ENCODE measurements around the gene CHRNB4.

CHRNB4 gene

DNA sequence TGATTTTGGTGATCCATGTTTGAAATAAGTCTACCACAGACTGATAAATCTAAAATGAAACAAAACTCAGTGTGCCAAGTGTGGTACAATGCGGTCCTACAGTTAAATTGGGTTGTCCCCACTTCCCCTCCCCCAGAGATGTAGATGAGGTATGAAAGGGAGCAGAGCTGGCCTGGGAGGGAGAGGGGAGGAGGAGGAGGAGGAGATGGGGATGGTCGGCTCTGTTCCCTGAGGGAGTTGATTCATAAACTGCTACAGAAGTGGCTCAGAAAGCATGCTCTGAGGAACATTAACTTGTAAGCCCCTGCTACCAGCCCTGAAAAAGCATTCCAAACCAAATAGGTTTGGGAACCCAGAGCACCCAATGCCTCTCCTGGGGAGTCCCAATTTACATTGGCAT is 28.0 kb upstream of the CHRNB4 start:
- no peak for DNase-seq (ENCODE audit: low read depth)
- no peak overlapping the region for H3K4me3 ChIP-seq (ENCODE audit: low read depth, low read length)
- TF ChIP-seq, protein P1, sequence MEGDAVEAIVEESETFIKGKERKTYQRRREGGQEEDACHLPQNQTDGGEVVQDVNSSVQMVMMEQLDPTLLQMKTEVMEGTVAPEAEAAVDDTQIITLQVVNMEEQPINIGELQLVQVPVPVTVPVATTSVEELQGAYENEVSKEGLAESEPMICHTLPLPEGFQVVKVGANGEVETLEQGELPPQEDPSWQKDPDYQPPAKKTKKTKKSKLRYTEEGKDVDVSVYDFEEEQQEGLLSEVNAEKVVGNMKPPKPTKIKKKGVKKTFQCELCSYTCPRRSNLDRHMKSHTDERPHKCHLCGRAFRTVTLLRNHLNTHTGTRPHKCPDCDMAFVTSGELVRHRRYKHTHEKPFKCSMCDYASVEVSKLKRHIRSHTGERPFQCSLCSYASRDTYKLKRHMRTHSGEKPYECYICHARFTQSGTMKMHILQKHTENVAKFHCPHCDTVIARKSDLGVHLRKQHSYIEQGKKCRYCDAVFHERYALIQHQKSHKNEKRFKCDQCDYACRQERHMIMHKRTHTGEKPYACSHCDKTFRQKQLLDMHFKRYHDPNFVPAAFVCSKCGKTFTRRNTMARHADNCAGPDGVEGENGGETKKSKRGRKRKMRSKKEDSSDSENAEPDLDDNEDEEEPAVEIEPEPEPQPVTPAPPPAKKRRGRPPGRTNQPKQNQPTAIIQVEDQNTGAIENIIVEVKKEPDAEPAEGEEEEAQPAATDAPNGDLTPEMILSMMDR (IDR thresholded peaks at IDR 0.05; ENCODE audit: control insufficient read depth, extremely low read depth, insufficient read depth): no peak

DNA sequence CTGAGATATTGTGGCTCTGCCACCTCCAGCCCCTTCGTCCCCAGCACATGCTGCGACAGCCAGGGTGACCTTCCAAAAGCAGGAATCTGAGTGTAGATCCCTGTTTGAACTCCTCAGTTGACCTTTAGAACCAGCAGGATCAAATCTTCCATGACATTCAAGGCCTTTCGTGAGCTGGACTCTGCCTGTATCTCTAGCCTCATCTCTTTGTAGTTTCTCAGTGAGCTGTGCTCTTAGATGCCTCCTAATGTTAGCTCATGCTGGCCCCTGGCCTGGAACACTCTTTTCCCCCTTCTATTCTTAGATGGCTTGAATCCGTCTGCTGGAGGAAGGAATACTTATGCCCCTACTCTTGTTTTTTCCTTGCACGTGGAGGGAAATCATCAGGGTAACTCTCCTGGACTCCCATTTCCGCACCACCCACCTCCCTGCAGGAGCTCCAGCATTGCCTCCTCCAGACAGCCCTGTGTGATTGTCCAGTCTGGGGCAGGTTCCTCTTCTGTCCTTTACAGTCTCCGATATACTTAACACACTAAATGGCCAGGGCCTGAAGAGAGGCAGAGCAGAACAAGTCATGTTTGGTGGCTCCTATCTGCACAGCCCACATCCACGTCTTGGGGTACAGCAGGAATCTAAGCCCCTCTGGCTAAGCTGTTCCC is 26.7 kb upstream of the CHRNB4 start:
- H3K4me3 ChIP-seq (ENCODE audit: low read depth, low read length): no peak overlapping the region
- no peak for DNase-seq (ENCODE audit: low read depth)
- TF ChIP-seq, protein P1 (IDR thresholded peaks at IDR 0.05; ENCODE audit: control insufficient read depth, extremely low read depth, insufficient read depth): no peak

DNA sequence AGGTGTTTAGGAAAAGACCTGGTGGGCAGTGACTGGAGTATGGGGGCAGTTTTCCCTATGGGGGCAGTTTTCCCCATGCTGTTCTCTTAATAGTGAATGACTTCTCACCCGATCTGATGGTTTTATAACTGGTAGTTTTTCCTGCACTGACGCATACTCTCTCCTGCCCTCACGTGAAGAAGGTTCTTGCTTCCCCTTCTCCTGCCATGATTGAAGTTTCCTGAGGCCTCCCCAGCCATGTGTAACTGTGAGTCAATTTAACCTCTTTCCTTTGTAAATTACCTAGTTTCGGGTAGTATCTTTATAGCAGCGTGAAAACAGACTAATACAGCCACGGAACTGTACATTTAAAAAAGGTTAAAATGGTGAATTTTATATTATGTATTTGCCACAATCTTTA is 25.0 kb upstream of the CHRNB4 start:
- DNase-seq (ENCODE audit: low read depth): no peak
- no peak overlapping the region for H3K4me3 ChIP-seq (ENCODE audit: low read depth, low read length)
- TF ChIP-seq, protein P1 (IDR thresholded peaks at IDR 0.05; ENCODE audit: control insufficient read depth, extremely low read depth, insufficient read depth): no peak

DNA sequence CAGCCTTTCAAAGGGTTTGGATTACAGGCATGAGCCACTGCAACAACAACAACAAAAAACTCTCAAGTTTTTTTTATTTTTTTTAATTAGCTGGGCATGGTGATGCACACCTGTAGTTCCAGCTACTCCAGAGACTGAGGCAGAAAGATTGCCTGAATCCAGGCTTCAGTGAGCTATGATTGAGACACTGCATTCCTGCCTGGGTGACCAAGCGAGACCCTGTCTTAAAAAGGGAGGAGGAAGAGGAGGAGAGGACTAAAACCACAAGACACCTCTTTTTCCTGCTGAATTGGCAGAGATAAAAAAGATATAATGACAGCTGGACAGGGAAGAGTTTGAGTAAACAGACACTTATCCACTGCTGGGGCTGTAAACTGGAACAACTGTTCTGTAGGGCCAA is 22.7 kb upstream of the CHRNB4 start:
- DNase-seq (ENCODE audit: low read depth): no peak
- H3K4me3 ChIP-seq (ENCODE audit: low read depth, low read length): no peak overlapping the region
- TF ChIP-seq, protein P1 (IDR thresholded peaks at IDR 0.05; ENCODE audit: control insufficient read depth, extremely low read depth, insufficient read depth): no peak

DNA sequence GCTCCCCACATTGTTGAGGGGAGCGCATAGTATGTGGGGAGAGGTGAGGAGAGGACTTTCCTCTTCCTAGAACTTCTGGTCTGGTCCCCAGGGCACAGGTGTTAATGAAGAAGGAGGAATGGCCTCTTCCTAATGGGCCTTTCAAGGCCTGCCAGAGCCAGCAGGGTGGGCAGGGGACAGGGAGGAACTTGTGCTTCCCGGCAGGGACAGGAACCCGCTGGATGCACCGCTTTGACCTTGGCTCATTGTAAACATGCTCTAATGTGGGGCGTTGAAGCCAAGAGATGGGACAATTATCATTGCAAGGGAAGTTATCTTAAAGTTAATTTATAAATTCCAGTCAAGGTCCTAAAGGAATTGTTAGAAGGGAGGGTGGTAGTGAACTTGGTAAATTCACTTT is 21.0 kb upstream of the CHRNB4 start:
- no peak for DNase-seq (ENCODE audit: low read depth)
- no peak overlapping the region for H3K4me3 ChIP-seq (ENCODE audit: low read depth, low read length)
- TF ChIP-seq, protein P1 (IDR thresholded peaks at IDR 0.05; ENCODE audit: control insufficient read depth, extremely low read depth, insufficient read depth): no peak

DNA sequence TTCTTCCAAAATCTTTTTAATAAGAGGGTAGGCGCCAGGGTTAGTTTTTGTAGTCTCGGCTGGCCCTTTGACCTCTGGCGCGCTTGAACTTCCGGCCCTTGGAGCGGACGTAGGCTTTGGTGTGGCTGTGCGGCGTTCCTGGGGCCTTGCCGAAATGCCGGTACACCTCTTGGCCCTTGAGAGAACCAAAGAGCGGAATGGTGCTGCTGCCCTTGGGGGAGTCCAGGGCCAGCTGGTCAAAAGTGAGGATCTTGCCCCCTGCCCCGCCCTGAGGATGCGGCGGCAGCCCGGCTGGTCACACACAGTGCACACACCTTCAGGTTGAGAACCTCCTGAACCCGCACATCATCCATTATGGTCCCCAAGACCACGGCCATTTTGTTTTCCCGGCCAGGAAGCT is 20.0 kb upstream of the CHRNB4 start:
- no peak overlapping the region for H3K4me3 ChIP-seq (ENCODE audit: low read depth, low read length)
- no peak for DNase-seq (ENCODE audit: low read depth)
- TF ChIP-seq, protein P1 (IDR thresholded peaks at IDR 0.05; ENCODE audit: control insufficient read depth, extremely low read depth, insufficient read depth): no peak

DNA sequence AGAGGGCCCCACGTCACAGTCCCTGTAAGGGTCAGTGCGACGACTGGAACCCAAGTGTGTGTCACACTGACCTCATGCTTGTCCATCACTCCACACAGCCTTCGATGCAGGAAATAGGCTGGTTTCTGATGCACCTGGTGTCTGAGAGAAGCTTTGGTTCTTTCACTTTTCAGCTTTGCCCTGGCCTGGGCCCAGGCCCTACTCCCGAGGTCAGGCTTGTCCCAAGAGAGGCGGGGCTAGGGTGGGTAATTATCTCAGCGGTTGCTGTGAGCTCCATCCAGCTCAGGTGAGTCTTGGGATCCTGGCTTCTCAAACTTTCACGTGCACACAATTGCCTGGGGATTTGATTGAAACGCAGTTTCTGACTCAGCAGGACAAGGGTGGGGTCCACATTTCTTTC is 19.6 kb upstream of the CHRNB4 start:
- TF ChIP-seq, protein P1 (IDR thresholded peaks at IDR 0.05; ENCODE audit: control insufficient read depth, extremely low read depth, insufficient read depth): no peak
- no peak for DNase-seq (ENCODE audit: low read depth)
- H3K4me3 ChIP-seq (ENCODE audit: low read depth, low read length): no peak overlapping the region
